Sigmoid colon (tissue), 7 donors: Measurements from ENCODE around the gene TASL. TPM values are rescaled to one million over a fixed set of nuclear protein-coding genes. Genes with fewer than 3 reads are reported as not detected.

Source experiments
- DNase-seq: peaks from one replicate; pipeline ENCODE4 v3.0.0-alpha.2; 2019
- H3K27ac ChIP-seq, 4 donors: fragments of 200-600 bp; sonication (generic); one replicate each; pipeline ENCODE4 v1.5.1; 2016 to 2019; ENCODE audit warnings: mild to moderate bottlenecking in 1 of 4
- H3K27me3 ChIP-seq, 3 donors: fragments of 200-600 bp; sonication (generic); one replicate each; pipeline ENCODE4 v1.5.1; 2019; ENCODE audit warnings: mild to moderate bottlenecking in 1 of 3
- H3K36me3 ChIP-seq, 4 donors: fragments of 200-600 bp; sonication (generic); one replicate each; pipeline ENCODE4 v1.5.1; 2016 to 2019
- H3K4me1 ChIP-seq, 4 donors: fragments of 200-600 bp; sonication (generic); one replicate each; pipeline ENCODE4 v1.5.1; 2017 to 2019
- H3K4me3 ChIP-seq, 4 donors: fragments of 200-600 bp; sonication (generic); one replicate each; pipeline ENCODE4 v1.5.1; 2017 to 2019; ENCODE audit warnings: mild to moderate bottlenecking in 2 of 4, moderate library complexity in 1 of 4
- H3K9me3 ChIP-seq, 4 donors: fragments of 200-600 bp in 3 of 4; sonication (generic) in 3 of 4; one replicate each; pipeline versions ENCODE4 v1.5.1 to v1.6.1; 2013 to 2019
- EP300 ChIP-seq, 4 donors: sonication (generic); formaldehyde crosslinking; IDR thresholded peaks; one replicate each; pipeline ENCODE4 v1.6.1; 2017; ENCODE audit warnings: antibody characterized with exemption in 4 of 4
- POLR2A ChIP-seq, 2 donors: fragments of 450-650 bp; IDR thresholded peaks; one replicate each; pipeline ENCODE4 v1.6.1; 2016; ENCODE audit warnings: antibody characterized with exemption in 2 of 2, mild to moderate bottlenecking in 2 of 2, moderate library complexity in 2 of 2
- POLR2AphosphoS5 ChIP-seq, 4 donors: sonication (generic); formaldehyde crosslinking; IDR thresholded peaks; one replicate each; pipeline ENCODE4 v1.6.1; 2017; ENCODE audit warnings: antibody characterized with exemption in 4 of 4
- WGBS, 2 donors: extraction: QIAGEN DNeasy Blood & Tissue Kit; methylation state at CpG; one replicate each; pipeline ENCODE4 v1.1.7; 2013; 5-methylcytosine and 5-hydroxymethylcytosine counted together
- intact Hi-C: fragments of 100-400 bp; cut with DNase I; formaldehyde crosslinking; loops from one replicate; pipeline ENCODE4 v1.15.1; 2023
- polyA plus RNA-seq, 3 donors: library from polyadenylated mRNA; stranded (reverse); fragments of 200-250 nt; gene quantifications; one replicate each; pipeline ENCODE4 v1.2.3, GENCODE V29; 2013
- small RNA-seq, 3 donors: library from RNA; depleted of rRNA; stranded (forward); fragments of <200 nt; gene quantifications; one replicate each; pipeline ENCODE3, GENCODE V24; 2016
- total RNA-seq, 4 donors: library from RNA; depleted of rRNA; stranded (reverse); fragments of >200 nt; gene quantifications; one replicate each; pipeline ENCODE4 v1.1.0, GENCODE V29; 2016
- TF ChIP-seq, protein P1 (sequence below), 4 experiments: fragments of 450-650 bp in 3 of 4; fragments of 200-600 bp in 1 of 4; IDR thresholded peaks; one replicate each; pipeline ENCODE4 v1.5.1; 2016 to 2019; ENCODE audit warnings: antibody characterized with exemption in 4 of 4, mild to moderate bottlenecking in 3 of 4, moderate library complexity in 2 of 4
- donor health status: healthy with polysubstance abuse.
- donor health status: Bipolar disorder and iron deficiency.
- donor health status: healthy.

The TASL gene
- total and polyA plus RNA-seq, 7 donors: 1.1 to 2.8 (median 1.5) TPM; not detected in 1

DNA sequence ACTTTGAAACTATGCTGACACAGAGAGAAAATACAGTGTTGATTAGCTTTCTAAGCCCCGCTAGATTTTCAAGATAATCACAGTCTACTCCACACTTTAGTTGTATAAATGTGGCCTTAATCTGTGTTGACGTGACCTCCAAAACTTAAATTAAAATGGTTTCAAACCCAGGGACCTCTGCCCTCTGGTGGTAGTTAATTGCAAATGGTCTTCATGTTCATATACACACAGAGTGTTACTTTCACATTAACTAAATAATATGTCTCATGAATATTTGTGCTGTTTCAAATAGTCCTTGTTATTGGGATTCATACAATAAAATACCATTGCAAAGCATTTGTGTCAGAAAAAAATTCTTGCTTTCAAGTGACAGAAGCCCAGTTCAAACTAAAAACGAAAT, 64.3 kb downstream of the TASL start:
- no peak overlapping the region for H3K27ac ChIP-seq
- no peaks in the 10 kb centered on the region for H3K4me1 ChIP-seq
- no peak overlapping the region for H3K4me3 ChIP-seq
- H3K9me3 ChIP-seq: no peaks in the 10 kb centered on the region
- no peak for DNase-seq
- no peak for TF ChIP-seq POLR2A (IDR thresholded peaks at IDR 0.05)
- TF ChIP-seq, protein P1, sequence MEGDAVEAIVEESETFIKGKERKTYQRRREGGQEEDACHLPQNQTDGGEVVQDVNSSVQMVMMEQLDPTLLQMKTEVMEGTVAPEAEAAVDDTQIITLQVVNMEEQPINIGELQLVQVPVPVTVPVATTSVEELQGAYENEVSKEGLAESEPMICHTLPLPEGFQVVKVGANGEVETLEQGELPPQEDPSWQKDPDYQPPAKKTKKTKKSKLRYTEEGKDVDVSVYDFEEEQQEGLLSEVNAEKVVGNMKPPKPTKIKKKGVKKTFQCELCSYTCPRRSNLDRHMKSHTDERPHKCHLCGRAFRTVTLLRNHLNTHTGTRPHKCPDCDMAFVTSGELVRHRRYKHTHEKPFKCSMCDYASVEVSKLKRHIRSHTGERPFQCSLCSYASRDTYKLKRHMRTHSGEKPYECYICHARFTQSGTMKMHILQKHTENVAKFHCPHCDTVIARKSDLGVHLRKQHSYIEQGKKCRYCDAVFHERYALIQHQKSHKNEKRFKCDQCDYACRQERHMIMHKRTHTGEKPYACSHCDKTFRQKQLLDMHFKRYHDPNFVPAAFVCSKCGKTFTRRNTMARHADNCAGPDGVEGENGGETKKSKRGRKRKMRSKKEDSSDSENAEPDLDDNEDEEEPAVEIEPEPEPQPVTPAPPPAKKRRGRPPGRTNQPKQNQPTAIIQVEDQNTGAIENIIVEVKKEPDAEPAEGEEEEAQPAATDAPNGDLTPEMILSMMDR (IDR thresholded peaks at IDR 0.05): no peak
- TF ChIP-seq POLR2AphosphoS5 (IDR thresholded peaks at IDR 0.05): no peak
- TF ChIP-seq EP300 (IDR thresholded peaks at IDR 0.05): no peak
- 50 to 65% methylated on average over 3 of the region's 3 CpGs for WGBS, 2 donors
- H3K36me3 ChIP-seq: no peaks in the 10 kb centered on the region
- intact Hi-C loops: no loop called here
- no peaks in the 10 kb centered on the region for H3K27me3 ChIP-seq

Small RNAs within 50 kb of the gene (small RNA-seq; reads per million reads assigned to genes)
- gene CKS1BP6: 0 reads per million in 3 donors

Other genes starting within 250 kb of the TASL start
- 1 to 10 TPM; 2.5 to 8.0 (median 2.7) TPM for gene GK, start 75.7 kb upstream of the TASL start, total RNA-seq
- 10 to 100 TPM; 14.1 to 47.6 (median 18.6) TPM for gene GK, start 75.7 kb upstream of the TASL start, polyA plus RNA-seq